GM10847 (cell line): ENCODE data around the gene RNF112.

Experiments used
- POLR2A ChIP-seq: IDR thresholded peaks from 2 replicates; pipeline ENCODE4 v1.6.1; 2011; ENCODE audit not compliant: insufficient read length; ENCODE audit errors: extremely low read depth

The RNF112 gene

GRCh38 chr17:19369846-19370492 lies 41.1 kb upstream of the RNF112 start:
- TF ChIP-seq POLR2A: no peak

- no peak for TF ChIP-seq POLR2A
Observed at GRCh38 chr17:19370493-19370960, 40.5 kb upstream of the RNF112 start.

GRCh38 chr17:19371259-19372010 lies 39.6 kb upstream of the RNF112 start:
- no peak for TF ChIP-seq POLR2A

DNA sequence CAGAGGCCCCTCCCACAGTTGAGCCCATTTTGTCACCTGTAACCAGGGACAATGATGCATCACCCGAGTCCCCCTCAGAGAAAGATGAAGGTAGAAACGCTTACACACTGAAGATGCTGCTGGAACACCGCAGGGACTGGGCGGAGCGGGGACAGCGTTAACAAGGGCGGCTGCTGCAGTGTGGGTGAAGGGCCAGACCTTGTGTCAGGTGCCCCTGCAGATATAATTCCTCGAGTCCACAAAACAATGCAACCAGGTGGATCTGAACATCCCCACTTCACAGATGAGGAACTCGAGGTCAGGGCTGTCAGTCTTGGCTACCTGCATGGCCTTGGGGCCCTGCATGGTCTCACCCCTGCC lies 39.0 kb upstream of the RNF112 start:
- TF ChIP-seq POLR2A: no peak

GRCh38 chr17:19372439-19372838 lies 38.6 kb upstream of the RNF112 start:
- TF ChIP-seq POLR2A: no peak

- no peak for TF ChIP-seq POLR2A
Observed at GRCh38 chr17:19372866-19373504, 38.0 kb upstream of the RNF112 start.

DNA sequence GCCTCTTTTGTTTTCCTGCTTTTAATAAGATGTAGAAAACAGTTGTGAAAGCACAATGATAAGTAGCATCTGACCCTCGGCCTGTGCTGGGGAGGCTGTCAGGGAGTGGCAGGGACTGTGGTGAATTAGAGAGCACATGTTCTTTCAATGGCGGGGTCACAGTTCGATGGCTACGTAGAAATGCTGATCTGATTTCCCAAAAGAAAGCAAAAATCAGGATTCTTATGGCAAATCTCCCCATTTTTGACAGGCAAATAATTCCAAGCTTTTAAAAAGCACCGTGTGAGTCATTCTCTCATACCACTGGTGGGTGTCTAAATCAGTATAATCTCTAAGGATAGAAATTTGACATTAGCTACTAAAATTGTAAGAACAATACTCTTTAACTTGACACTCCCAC lies 36.9 kb upstream of the RNF112 start:
- TF ChIP-seq POLR2A: no peak

GRCh38 chr17:19375732-19376131 lies 35.3 kb upstream of the RNF112 start:
- TF ChIP-seq POLR2A: no peak

GRCh38 chr17:19376811-19377210 lies 34.2 kb upstream of the RNF112 start:
- TF ChIP-seq POLR2A: no peak

DNA sequence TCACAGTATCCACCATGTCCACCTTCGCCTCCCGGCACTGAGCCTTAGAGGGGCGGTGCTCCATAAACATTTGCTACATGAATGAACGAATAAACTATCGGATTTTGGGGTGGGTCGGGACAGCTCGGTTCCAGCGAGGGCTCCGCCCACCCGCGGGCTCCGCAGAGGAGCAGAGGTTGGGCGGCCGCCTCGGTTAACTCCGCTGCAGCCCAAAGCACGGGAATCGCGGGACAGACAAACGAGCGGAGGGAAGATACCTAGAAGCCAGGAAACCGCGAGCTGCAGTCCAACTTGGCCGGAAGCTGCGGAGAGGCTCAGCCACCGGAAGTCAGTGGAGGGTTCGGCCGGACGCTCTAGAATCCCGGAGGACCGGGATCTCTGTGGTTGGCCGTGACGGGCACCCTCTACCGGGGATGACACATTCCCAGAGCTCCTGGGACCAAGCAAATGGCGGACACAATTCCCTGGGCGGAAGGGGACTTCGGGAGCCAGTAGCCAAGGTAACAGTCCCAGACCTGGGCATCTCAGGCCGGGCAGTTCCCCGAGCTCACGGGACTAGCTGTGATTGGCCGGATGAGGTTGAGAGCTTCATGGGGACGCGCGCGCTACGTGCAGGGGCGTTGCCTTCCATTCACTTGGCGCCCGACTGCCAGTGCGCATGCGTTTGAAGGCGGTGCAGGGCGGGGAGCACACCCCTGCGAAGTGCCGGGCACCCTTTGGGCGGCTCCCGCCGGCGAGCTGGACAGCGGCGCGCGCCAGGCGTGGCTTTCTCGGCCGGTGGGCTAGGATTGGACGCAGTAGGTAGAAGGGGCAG lies 33.2 kb upstream of the RNF112 start:
- TF ChIP-seq POLR2A: peak; percentile 74

- no peak for TF ChIP-seq POLR2A
Observed at GRCh38 chr17:19378416-19379360, 32.3 kb upstream of the RNF112 start, which contains the start of gene MAPK7. Gene MAPK7 (plus strand): TSS chr17:19378498. CDS start chr17:19378901, 403 bp downstream.

DNA sequence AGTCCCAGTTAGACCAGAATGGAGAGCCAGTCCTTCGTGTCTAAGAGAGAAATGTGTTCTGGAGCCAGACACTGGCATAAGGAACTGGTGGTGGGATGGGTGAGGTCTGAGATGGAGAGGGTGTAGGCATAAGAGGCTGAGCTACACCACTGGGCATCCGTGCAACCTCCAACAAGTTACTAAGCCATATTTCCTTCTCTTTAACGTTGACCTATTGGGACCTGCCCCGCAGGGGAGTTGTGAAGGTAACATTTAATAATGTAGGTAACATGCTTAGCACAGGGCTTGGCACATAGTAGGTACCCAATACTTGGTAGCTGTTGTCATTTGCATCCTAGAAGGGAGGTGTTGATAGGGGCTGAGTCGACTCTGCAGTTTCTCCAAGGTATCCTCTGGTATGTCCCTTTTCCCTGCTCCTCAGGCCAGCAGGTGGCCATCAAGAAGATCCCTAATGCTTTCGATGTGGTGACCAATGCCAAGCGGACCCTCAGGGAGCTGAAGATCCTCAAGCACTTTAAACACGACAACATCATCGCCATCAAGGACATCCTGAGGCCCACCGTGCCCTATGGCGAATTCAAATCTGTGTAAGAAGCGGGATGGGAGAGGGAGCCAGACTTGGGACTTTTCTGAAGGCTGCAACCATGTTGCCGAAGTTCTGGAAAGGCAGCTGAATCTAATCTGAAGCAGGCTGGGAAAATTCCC lies 31.5 kb upstream of the RNF112 start:
- TF ChIP-seq POLR2A: no peak

DNA sequence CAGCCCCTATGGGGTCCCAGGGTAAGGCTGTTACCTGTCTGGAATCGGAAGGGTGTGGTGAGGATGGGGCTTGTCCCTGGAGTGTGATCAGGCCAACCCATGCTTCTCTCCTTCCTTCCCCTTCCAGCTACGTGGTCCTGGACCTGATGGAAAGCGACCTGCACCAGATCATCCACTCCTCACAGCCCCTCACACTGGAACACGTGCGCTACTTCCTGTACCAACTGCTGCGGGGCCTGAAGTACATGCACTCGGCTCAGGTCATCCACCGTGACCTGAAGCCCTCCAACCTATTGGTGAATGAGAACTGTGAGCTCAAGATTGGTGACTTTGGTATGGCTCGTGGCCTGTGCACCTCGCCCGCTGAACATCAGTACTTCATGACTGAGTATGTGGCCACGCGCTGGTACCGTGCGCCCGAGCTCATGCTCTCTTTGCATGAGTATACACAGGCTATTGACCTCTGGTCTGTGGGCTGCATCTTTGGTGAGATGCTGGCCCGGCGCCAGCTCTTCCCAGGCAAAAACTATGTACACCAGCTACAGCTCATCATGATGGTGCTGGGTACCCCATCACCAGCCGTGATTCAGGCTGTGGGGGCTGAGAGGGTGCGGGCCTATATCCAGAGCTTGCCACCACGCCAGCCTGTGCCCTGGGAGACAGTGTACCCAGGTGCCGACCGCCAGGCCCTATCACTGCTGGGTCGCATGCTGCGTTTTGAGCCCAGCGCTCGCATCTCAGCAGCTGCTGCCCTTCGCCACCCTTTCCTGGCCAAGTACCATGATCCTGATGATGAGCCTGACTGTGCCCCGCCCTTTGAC lies 30.3 kb upstream of the RNF112 start:
- no peak for TF ChIP-seq POLR2A
